DMS79 (cell line): ENCODE measurements around the gene LMAN2.

Source experiments
- DNase-seq: peaks from one replicate; lab custom pipeline; 2025; lab: John Stamatoyannopoulos, UW

Gene LMAN2

GRCh38 chr5:177327539-177328522, 23.6 kb downstream of the LMAN2 start:
- DNase-seq: no peak

GRCh38 chr5:177325868-177326381, 25.5 kb downstream of the LMAN2 start:
- no peak for DNase-seq

- DNase-seq: no peak
Measured at GRCh38 chr5:177320879-177321278, 30.6 kb downstream of the LMAN2 start.

GRCh38 chr5:177319913-177320588, 31.4 kb downstream of the LMAN2 start:
- no peak for DNase-seq

GRCh38 chr5:177317959-177318377, 33.5 kb downstream of the LMAN2 start:
- no peak for DNase-seq

GRCh38 chr5:177316005-177316404, 35.5 kb downstream of the LMAN2 start:
- DNase-seq: no peak

DNA sequence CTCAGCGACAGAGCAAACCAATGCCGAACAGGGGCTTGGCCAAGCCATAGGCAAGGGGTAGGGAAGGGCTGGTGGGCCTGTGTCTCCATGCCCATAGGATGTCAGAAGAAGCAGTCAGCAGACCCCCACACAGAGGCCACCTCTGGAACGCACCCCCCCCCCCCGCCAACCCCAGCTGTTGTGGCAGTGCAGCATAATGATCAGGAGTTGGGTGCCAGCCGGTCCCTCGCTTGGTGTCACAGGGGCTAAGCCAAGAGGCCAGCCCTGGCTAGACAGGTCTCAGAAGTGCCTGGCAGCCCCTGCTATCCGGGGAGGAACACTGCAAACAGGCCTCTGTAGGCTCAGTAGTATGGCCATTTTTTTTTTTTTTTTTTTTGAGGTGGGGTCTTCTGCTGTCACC, 36.1 kb downstream of the LMAN2 start:
- no peak for DNase-seq

- no peak for DNase-seq
Measured at GRCh38 chr5:177314376-177315342, 36.8 kb downstream of the LMAN2 start.

DNA sequence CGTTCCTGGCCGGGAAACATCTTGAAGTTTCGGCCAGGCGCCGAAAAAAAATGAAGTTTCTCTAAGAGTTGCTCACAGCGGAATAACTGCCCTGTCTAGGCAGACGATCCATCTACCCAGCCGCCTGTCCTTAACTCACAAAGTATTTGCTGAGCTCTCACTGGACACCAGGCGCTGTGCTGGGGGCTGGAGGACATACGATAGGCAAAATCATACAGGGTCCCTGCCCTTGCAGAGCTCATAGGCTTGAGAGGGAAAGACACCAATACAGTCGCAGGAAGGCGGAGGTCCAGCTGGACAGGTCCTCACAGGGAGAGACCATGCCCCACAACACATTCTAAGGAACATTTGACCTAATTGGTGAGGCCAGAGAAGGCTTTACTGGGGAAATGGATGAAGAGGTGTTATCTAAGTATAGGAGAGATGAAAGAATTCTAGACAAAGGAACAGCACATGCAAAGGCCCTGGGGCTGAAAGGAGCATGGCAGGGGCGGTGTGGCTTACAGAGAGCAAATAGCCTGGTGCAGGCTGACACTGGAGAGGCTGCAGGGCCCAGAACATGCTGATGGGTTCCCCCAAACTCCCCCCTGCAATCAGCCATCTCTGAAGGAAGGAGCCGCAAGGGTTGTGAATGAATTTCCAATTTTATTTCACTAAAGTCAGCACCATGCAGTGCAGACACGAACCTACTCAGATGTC, 37.8 kb downstream of the LMAN2 start:
- no peak for DNase-seq

GRCh38 chr5:177312649-177313181, 38.8 kb downstream of the LMAN2 start:
- no peak for DNase-seq

- DNase-seq: peak; percentile 83
Measured at GRCh38 chr5:177311723-177312648, 39.5 kb downstream of the LMAN2 start, which contains the start of gene MXD3. MXD3 (minus strand) TSS chr5:177311898; CDS start chr5:177311830, 68 bp downstream.

GRCh38 chr5:177311392-177311722, 40.1 kb downstream of the LMAN2 start:
- no peak for DNase-seq

- no peak for DNase-seq
Measured at GRCh38 chr5:177310757-177311391, 40.6 kb downstream of the LMAN2 start.

DNA sequence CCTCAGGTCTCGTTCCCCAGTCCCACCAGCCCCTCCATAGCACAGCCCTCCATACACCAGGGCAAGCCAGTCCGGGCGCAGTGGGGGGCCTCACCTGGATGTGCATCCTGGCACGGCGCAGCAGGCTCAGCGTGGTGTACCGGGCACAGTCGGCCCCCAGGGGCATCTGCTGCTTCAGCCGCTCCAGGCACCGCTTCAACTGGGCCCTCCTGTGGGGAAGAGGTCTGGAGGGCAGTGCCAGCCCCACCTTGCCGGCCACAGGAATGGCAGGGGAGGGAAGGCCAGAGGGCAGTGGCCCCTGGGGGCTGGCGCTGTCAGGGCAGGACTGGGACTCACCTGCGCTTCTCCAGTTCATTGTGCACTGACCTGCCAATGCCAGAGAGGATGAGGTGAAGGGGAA, 41.1 kb downstream of the LMAN2 start:
- no peak for DNase-seq

DNA sequence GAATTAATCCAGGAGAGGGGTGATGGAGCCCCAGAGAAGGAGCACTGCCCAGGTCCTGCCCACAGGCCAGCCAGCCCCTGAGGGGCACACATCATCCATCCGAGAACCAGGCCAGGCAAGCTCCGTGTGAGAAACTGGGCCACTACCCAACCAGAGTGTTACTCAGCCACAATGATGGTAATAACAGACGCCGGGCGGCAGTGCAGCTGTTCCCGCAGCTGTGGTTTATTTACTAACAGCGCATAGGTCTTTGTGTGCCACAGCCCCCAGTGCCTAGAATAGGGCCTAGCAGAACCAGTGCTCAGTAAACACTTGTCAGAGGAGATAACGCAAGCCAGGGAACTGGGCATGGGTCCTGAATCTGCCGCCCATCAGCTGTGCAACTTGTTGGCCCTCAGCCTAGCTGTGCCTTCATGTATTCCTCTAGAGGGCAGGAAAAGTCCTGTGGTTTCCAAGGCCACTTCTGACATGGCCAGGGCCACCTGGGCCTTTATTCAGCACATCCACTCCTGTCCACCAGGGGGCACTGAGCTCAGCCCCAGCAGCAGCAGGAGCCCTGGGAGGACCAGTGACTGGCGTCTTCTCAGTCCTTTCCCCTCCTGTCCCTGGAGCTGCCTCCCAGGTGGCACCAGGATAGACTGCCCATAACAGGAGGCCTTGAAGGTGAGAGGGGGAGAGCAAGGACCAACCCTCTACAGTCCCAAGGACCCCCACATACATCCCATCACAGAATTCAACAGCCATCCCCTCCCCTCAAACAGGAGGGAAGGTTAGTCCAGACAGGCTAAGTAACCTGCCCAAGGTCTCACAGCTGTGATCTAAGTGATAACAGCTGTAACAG, 41.9 kb downstream of the LMAN2 start:
- no peak for DNase-seq

GRCh38 chr5:177308740-177309139, 42.7 kb downstream of the LMAN2 start:
- DNase-seq: no peak

DNA sequence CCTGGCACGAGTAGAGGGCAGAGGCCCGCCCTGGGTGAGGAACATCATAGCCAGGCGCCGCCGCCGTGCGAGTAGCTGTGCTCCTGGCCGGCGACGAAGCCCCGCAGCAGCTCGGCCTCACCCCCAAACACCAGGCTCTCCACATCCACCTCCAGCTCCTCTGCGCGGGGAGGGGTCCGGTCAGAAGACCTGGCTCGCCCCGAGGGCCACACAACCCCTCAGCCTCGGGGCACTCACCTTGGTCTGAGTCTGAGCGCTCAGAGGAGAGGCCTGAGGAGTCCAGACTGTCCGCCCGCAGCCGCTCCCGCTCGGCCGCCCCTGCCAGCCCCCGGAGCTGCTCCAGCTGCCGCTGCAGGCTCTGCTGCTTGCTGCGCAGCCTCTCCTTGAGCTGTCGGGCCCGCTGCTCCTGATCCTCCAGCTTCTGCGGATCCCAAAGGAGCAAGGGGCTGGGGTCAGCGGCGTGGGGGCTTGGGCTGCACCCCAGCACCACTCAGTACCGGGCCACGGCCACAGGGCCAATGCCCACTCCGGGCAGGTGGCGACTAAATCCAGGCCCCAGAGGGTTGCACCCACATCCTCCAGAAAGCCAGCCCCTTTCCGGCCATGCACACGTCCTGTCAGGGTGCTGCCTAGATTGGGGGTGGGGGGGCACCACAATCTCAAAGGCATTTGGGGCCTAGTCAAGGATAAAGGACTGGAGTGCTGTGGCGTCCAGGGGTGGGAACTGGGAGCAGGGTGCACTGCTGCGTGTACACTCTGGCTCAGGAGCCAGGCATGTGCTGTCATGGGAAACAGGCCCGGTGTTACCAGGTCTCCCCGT, 43.7 kb downstream of the LMAN2 start:
- DNase-seq: no peak
